Activated B cell treated with CpG ODN at 0.5 μM for 24 hours (primary cell): ENCODE measurements around the gene TM4SF18. TPM values are rescaled to one million over a fixed set of nuclear protein-coding genes. Genes with fewer than 3 reads are reported as not detected.

Source experiments
- ATAC-seq: fragments of 200-7000 bp; cut with Tn5 transposase; one replicate; pipeline ENCODE4 v1.10.0; 2021; ENCODE audit warnings: low read depth, mild to moderate bottlenecking, moderate library complexity
- CTCF ChIA-PET: fragments of 350-600 bp; sonication (Branson Sonifier 250); formaldehyde crosslinking; loops from one replicate; lab custom pipeline; 2021; ENCODE audit warnings: antibody characterized with exemption; lab: Charles Lee
- POLR2A ChIA-PET: fragments of 350-600 bp; sonication (Branson Sonifier 250); formaldehyde crosslinking; loops from one replicate; lab custom pipeline; 2021; ENCODE audit warnings: antibody characterized with exemption; lab: Charles Lee
- DNase-seq: peaks from one replicate; pipeline ENCODE4 v3.0.0; 2022
- H3K27ac Mint-ChIP-seq: one replicate; pipeline ENCODE4 v1.8.0; 2020; ENCODE audit warnings: mixed read lengths
- H3K27me3 Mint-ChIP-seq: one replicate; pipeline ENCODE4 v1.8.0; 2021; ENCODE audit warnings: mixed read lengths
- H3K36me3 Mint-ChIP-seq: one replicate; pipeline ENCODE4 v1.8.0; 2021; ENCODE audit warnings: low read depth, mixed read lengths
- H3K4me1 Mint-ChIP-seq: one replicate; pipeline ENCODE4 v1.8.0; 2021; ENCODE audit warnings: mixed read lengths
- H3K4me3 Mint-ChIP-seq: one replicate; pipeline ENCODE4 v1.8.0; 2020; ENCODE audit warnings: mild to moderate bottlenecking, mixed read lengths
- H3K9me3 Mint-ChIP-seq: one replicate; pipeline ENCODE4 v1.8.0; 2020; ENCODE audit warnings: mixed read lengths
- intact Hi-C: fragments of 100-400 bp; cut with micrococcal nuclease; formaldehyde crosslinking; loops from one replicate; pipeline ENCODE4 v1.15.1; 2024
- total RNA-seq: library from RNA; stranded (reverse); gene quantifications from 2 replicates; pipeline ENCODE4 v1.2.3, GENCODE V29; 2022
- TF ChIP-seq, protein P1 (sequence below): fragments of 200-600 bp; IDR thresholded peaks from one replicate; pipeline ENCODE4 v1.8.0; 2022; ENCODE audit warnings: antibody characterized with exemption, mild to moderate bottlenecking

TM4SF18 gene
- total RNA-seq, 1 donor from 2014 or later, result not detected

DNA sequence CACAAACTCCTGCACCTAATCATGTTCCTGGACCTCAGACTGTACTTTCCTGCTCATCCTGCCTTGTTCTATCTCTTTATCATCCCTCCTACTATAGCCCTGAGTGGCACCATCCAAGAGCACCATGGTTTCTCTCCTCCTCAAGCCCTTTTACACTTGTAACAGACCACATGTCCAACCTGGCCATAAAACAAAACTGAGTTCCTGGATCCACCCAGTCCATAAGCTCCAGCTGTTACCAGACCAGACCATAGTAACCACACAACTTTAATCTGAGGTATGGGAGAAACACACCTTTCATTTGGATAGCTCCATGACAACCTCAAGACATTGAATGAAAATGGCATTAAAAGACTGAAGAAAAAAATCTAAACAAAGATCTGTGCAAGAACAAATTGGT is 9.1 kb downstream of the TM4SF18 start:
- Mint-ChIP-seq H3K4me1 (no peaks in the 10 kb centered on the region), H3K36me3 (no peaks in the 10 kb centered on the region), H3K4me3 (no peak overlapping the region), H3K9me3 (no peaks in the 10 kb centered on the region), H3K27me3 (peaks cover 7% of the 10 kb centered on the region), H3K27ac (no peak overlapping the region)
- TF ChIP-seq, protein P1, sequence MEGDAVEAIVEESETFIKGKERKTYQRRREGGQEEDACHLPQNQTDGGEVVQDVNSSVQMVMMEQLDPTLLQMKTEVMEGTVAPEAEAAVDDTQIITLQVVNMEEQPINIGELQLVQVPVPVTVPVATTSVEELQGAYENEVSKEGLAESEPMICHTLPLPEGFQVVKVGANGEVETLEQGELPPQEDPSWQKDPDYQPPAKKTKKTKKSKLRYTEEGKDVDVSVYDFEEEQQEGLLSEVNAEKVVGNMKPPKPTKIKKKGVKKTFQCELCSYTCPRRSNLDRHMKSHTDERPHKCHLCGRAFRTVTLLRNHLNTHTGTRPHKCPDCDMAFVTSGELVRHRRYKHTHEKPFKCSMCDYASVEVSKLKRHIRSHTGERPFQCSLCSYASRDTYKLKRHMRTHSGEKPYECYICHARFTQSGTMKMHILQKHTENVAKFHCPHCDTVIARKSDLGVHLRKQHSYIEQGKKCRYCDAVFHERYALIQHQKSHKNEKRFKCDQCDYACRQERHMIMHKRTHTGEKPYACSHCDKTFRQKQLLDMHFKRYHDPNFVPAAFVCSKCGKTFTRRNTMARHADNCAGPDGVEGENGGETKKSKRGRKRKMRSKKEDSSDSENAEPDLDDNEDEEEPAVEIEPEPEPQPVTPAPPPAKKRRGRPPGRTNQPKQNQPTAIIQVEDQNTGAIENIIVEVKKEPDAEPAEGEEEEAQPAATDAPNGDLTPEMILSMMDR, result no peak
- no peak for DNase-seq
- intact Hi-C loops, result no loop called here
- CTCF ChIA-PET, result no interaction called here
- POLR2A ChIA-PET, result no interaction called here
- ATAC-seq, result no peak

- POLR2A ChIA-PET, result no interaction called here
- DNase-seq (no peak), ATAC-seq (no peak)
- CTCF ChIA-PET, result no interaction called here
- intact Hi-C loops, result no loop called here
- no peaks in the 10 kb centered on the region for H3K4me1 Mint-ChIP-seq
- no peak overlapping the region for H3K4me3 Mint-ChIP-seq
- TF ChIP-seq, protein P1, result no peak
- peaks cover 5% of the 10 kb centered on the region for H3K27me3 Mint-ChIP-seq
- no peaks in the 10 kb centered on the region for H3K9me3 Mint-ChIP-seq
- no peak overlapping the region for H3K27ac Mint-ChIP-seq
- H3K36me3 Mint-ChIP-seq, result no peaks in the 10 kb centered on the region
Observed at GRCh38 chr3:149321640-149322039, 11.8 kb downstream of the TM4SF18 start.

GRCh38 chr3:149321136-149321535 is 12.3 kb downstream of the TM4SF18 start:
- no peak for ATAC-seq
- POLR2A ChIA-PET, result no interaction called here

DNA sequence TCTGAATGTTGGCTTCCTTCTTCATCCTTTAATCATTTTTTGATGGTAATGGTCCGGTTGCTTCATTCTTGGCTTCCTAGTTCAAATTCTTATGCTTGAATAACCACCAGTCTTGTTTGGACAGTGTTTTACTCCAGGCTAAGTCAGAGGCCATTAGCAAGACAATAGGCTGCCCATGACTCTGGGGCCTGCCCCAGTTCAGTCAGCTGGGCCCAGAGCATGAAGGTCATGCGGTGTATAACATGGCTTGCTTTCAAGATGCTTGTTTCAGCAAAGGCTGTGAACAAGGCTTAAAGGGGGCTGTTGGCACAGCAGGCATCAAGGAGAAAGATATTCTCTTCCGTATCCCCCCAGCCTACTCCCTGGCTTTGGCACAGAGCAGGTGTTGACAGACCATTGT is 13.7 kb downstream of the TM4SF18 start:
- no peak overlapping the region for H3K27ac Mint-ChIP-seq
- H3K4me1 Mint-ChIP-seq, result no peaks in the 10 kb centered on the region
- no peaks in the 10 kb centered on the region for H3K9me3 Mint-ChIP-seq
- ChIA-PET POLR2A (no interaction called here), CTCF (no interaction called here)
- H3K4me3 Mint-ChIP-seq, result no peak overlapping the region
- no peak for ATAC-seq
- no peak for DNase-seq
- TF ChIP-seq, protein P1, result no peak
- intact Hi-C loops, result no loop called here
- no peaks in the 10 kb centered on the region for H3K36me3 Mint-ChIP-seq
- peaks cover 5% of the 10 kb centered on the region for H3K27me3 Mint-ChIP-seq

More at GRCh38 chr3:149321136-149321535, 12.3 kb downstream of the TM4SF18 start:
- H3K9me3 Mint-ChIP-seq, result no peaks in the 10 kb centered on the region
- TF ChIP-seq, protein P1, result no peak
- intact Hi-C loops, result no loop called here
- no peaks in the 10 kb centered on the region for H3K36me3 Mint-ChIP-seq
- H3K27ac Mint-ChIP-seq, result no peak overlapping the region
- peaks cover 5% of the 10 kb centered on the region for H3K27me3 Mint-ChIP-seq
- no peak for DNase-seq
- H3K4me1 Mint-ChIP-seq, result no peaks in the 10 kb centered on the region
- CTCF ChIA-PET, result no interaction called here
- no peak overlapping the region for H3K4me3 Mint-ChIP-seq

GRCh38 chr3:149317072-149317471 is 16.4 kb downstream of the TM4SF18 start:
- no peaks in the 10 kb centered on the region for H3K36me3 Mint-ChIP-seq
- CTCF ChIA-PET, result no interaction called here
- POLR2A ChIA-PET, result no interaction called here
- no peak overlapping the region for H3K4me3 Mint-ChIP-seq
- DNase-seq, result no peak
- H3K27me3 Mint-ChIP-seq, result peaks cover 5% of the 10 kb centered on the region
- no peak for ATAC-seq
- no peak overlapping the region for H3K27ac Mint-ChIP-seq
- no peaks in the 10 kb centered on the region for H3K4me1 Mint-ChIP-seq
- intact Hi-C loops, result no loop called here
- TF ChIP-seq, protein P1, result no peak
- H3K9me3 Mint-ChIP-seq, result no peaks in the 10 kb centered on the region
